A549 (cell line): ENCODE data around the gene SF3A1. TPM values are rescaled to one million over a fixed set of nuclear protein-coding genes. Genes with fewer than 3 reads are reported as not detected.

Source experiments
- ATAC-seq, 2 experiments: fragments of 200-7000 bp in 1 of 2; fragments of >200 bp in 1 of 2; cut with Nextera tagmentation in 1 of 2; cut with Tn5 transposase in 1 of 2; 3 replicates each; pipeline versions ENCODE4 v1.8.0 to v1.9.1; 2018 to 2020; ENCODE audit warnings: mild to moderate bottlenecking in 1 of 2, moderate library complexity in 1 of 2
- CTCF ChIA-PET: fragments of 300-600 bp; sonication (Branson Sonifier 250); formaldehyde crosslinking; extraction: SDS; loops from one replicate; lab custom pipeline; 2021; ENCODE audit warnings: antibody characterized with exemption, inconsistent platforms; lab: Yijun Ruan, JAX
- POLR2A ChIA-PET: fragments of 350-600 bp; formaldehyde crosslinking; extraction: SDS; loops from one replicate; lab custom pipeline; 2021; ENCODE audit warnings: antibody characterized with exemption, inconsistent platforms; lab: Yijun Ruan, JAX
- DNase-seq, 2 experiments: peaks; one replicate each; pipeline versions ENCODE4 v3.0.0 to v3.0.0-alpha.2; 2011 to 2016; ENCODE audit warnings: low read depth in 1 of 2, low spot score in 1 of 2
- FAIRE-seq: peaks from 2 replicates; lab custom pipeline; 2011; peaks lifted over from hg19 to GRCh38; lab: Jason Lieb, UNC
- H3K27ac ChIP-seq, 2 experiments: fragments of >200 bp; sonication (Bioruptor Twin); formaldehyde crosslinking; 3 replicates each; pipeline ENCODE4 v1.5.1; 2016 to 2017
- H3K4me1 ChIP-seq: fragments of >200 bp; sonication (Bioruptor Twin); formaldehyde crosslinking; 3 replicates; pipeline ENCODE4 v1.6.1; 2016
- H3K4me2 ChIP-seq: fragments of >200 bp; sonication (Bioruptor Twin); formaldehyde crosslinking; 3 replicates; pipeline ENCODE4 v1.6.1; 2016
- H3K4me3 ChIP-seq: fragments of >200 bp; sonication (Bioruptor Twin); formaldehyde crosslinking; 3 replicates; pipeline ENCODE4 v1.5.1; 2016
- H3K9me3 ChIP-seq: fragments of >200 bp; sonication (Bioruptor Twin); formaldehyde crosslinking; 3 replicates; pipeline ENCODE4 v1.6.1; 2016
- ATOH8 ChIP-seq: fragments of 250-450 bp; sonication (Bioruptor Pico); IDR thresholded peaks from 2 replicates; pipeline ENCODE4 v1.5.0; 2020; ENCODE audit warnings: low read depth, mild to moderate bottlenecking, moderate library complexity
- BHLHE40 ChIP-seq: IDR thresholded peaks from 2 replicates; pipeline ENCODE4 v1.6.1; 2012; ENCODE audit warnings: low read depth, low read length, inconsistent platforms
- CBX8 ChIP-seq: fragments of 200-600 bp; sonication (generic); IDR thresholded peaks from 2 replicates; pipeline ENCODE4 v1.6.1; 2016
- CEBPB ChIP-seq, 2 experiments: fragments of >200 bp in 1 of 2; sonication (Bioruptor Twin) in 1 of 2; formaldehyde crosslinking in 1 of 2; IDR thresholded peaks; 2 replicates each; pipeline ENCODE4 v1.6.1; 2012 to 2016
- EHF ChIP-seq: fragments of 250-450 bp; sonication (Bioruptor Pico); IDR thresholded peaks from 2 replicates; pipeline ENCODE4 v1.5.0; 2020; ENCODE audit warnings: mild to moderate bottlenecking
- FOSB ChIP-seq: fragments of 250-450 bp; sonication (Bioruptor Pico); IDR thresholded peaks from 2 replicates; pipeline ENCODE4 v1.5.0; 2020; ENCODE audit warnings: mild to moderate bottlenecking, moderate library complexity
- HMGXB4 ChIP-seq: fragments of 250-450 bp; sonication (Bioruptor Pico); IDR thresholded peaks from 2 replicates; pipeline ENCODE4 v1.5.0; 2021; ENCODE audit warnings: mild to moderate bottlenecking, moderate library complexity, borderline replicate concordance
- HOXA7 ChIP-seq: fragments of 250-450 bp; sonication (Bioruptor Pico); IDR thresholded peaks from 2 replicates; pipeline ENCODE4 v1.5.0; 2020; ENCODE audit warnings: mild to moderate bottlenecking, moderate library complexity
- JUN ChIP-seq, 2 experiments: fragments of >200 bp; sonication (Bioruptor Twin); formaldehyde crosslinking; IDR thresholded peaks; 2 replicates in 1 of 2; 3 replicates in 1 of 2; pipeline ENCODE4 v1.6.1; 2016 to 2017
- KDM1A ChIP-seq: fragments of 200-600 bp; sonication (generic); IDR thresholded peaks from 2 replicates; pipeline ENCODE4 v1.6.1; 2016; ENCODE audit warnings: low read depth, mild to moderate bottlenecking
- KDM5A ChIP-seq: fragments of 200-600 bp; sonication (generic); IDR thresholded peaks from 2 replicates; pipeline ENCODE4 v1.6.1; 2016; ENCODE audit warnings: antibody characterized with exemption, mild to moderate bottlenecking
- MAFK ChIP-seq: fragments of 450-650 bp; IDR thresholded peaks from 2 replicates; pipeline ENCODE4 v1.6.1; 2014; ENCODE audit not compliant: partially characterized antibody
- MAX ChIP-seq: IDR thresholded peaks from 2 replicates; pipeline ENCODE4 v1.6.1; 2012
- NFE2L2 ChIP-seq: fragments of 150-350 bp; conservative IDR thresholded peaks from 2 replicates; pipeline ENCODE4 v1.6.1; 2014; ENCODE audit warnings: low read length
- PHF8 ChIP-seq: fragments of 200-600 bp; sonication (generic); IDR thresholded peaks from 2 replicates; pipeline ENCODE4 v1.6.1; 2016; ENCODE audit warnings: low read depth, mild to moderate bottlenecking, antibody characterized with exemption, moderate library complexity, borderline replicate concordance
- RAD21 ChIP-seq, 2 experiments: fragments of >200 bp in 1 of 2; sonication (Bioruptor Twin) in 1 of 2; formaldehyde crosslinking in 1 of 2; IDR thresholded peaks in 1 of 2; conservative IDR thresholded peaks in 1 of 2; 2 replicates in 1 of 2; 3 replicates in 1 of 2; pipeline ENCODE4 v1.6.1; 2012 to 2018; ENCODE audit warnings: inconsistent platforms in 1 of 2
- RFX5 ChIP-seq: fragments of 450-650 bp; IDR thresholded peaks from 2 replicates; pipeline ENCODE4 v1.7.1; 2014; ENCODE audit warnings: antibody characterized with exemption, mild to moderate bottlenecking, moderate library complexity
- TFCP2L1 ChIP-seq: fragments of 250-450 bp; sonication (Bioruptor Pico); IDR thresholded peaks from 2 replicates; pipeline ENCODE4 v1.5.0; 2021; ENCODE audit warnings: mild to moderate bottlenecking
- ZFP36 ChIP-seq: fragments of 450-650 bp; IDR thresholded peaks from 2 replicates; pipeline ENCODE4 v1.6.1; 2014; ENCODE audit warnings: borderline replicate concordance; ENCODE audit not compliant: partially characterized antibody
- ZNF302 ChIP-seq: fragments of 250-450 bp; sonication (Bioruptor Pico); IDR thresholded peaks from 2 replicates; pipeline ENCODE4 v1.9.0; 2021; ENCODE audit warnings: inconsistent platforms, mild to moderate bottlenecking, moderate library complexity
- WGBS: methylation state at CpG from one replicate; pipeline ENCODE4 v1.1.6; 2017; ENCODE audit errors: missing lambda C conversion rate; 5-methylcytosine and 5-hydroxymethylcytosine counted together
- polyA plus RNA-seq, 4 experiments: library from polyadenylated mRNA; depleted of rRNA in 3 of 4; stranded (reverse); fragments of >200 nt; fragmentation: RNase III in 1 of 4; extraction: RNeasy Plus Mini Kit Qiagen cat#74134 plus additional on column Dnase treatment in 1 of 4; gene quantifications; 2 replicates in 3 of 4; 3 replicates in 1 of 4; pipeline ENCODE4 v1.2.3, GENCODE V29; 2011 to 2017
- TF ChIP-seq, protein P1 (sequence below): IDR thresholded peaks from 2 replicates; pipeline ENCODE4 v1.6.1; 2012
- TF ChIP-seq, protein P2 (sequence below): fragments of >200 bp; sonication (Bioruptor Twin); formaldehyde crosslinking; IDR thresholded peaks from 3 replicates; pipeline ENCODE4 v1.6.1; 2016
- TF ChIP-seq, protein P3 (sequence below): fragments of 150-350 bp; IDR thresholded peaks from 2 replicates; pipeline ENCODE4 v1.6.1; 2014; ENCODE audit warnings: low read depth, mild to moderate bottlenecking, low read length

Gene SF3A1
- polyA plus RNA-seq, 2 of the 4 experiments (the other 2 are of a cell fraction) = 47.0 to 57.9 TPM

GRCh38 chr22:30334646-30335045 lies 22.0 kb downstream of the SF3A1 start:
- Histone ChIP-seq H3K4me2 (no peak overlapping the region), H3K4me1 (no peaks in the 10 kb centered on the region), H3K9me3 (no peaks in the 10 kb centered on the region), H3K4me3 (no peak overlapping the region), H3K27ac (no peak overlapping the region)
- no peak for FAIRE-seq
- no peak for ATAC-seq
- ChIA-PET POLR2A (interaction anchor here (1.8 kb wide), 1 partner anchor 8 kb away, joined by 4 read pairs; the partner anchor contains the start of gene TBC1D10A), CTCF (interaction anchor here (0.9 to 3.0 kb wide), 3 partner anchors 10 to 46 kb away, joined by 3 to 13 read pairs (median 4); no protein-coding TSS in a partner anchor)
- 99% methylated on average over 4 of the region's 4 CpGs for WGBS
- TF ChIP-seq RFX5 = no peak
- TF ChIP-seq RAD21 (conservative IDR thresholded peaks at IDR 0.05 in 1 of 2, IDR thresholded peaks at IDR 0.05 in 1 of 2) = no peak
- TF ChIP-seq MAFK = no peak
- no peak for TF ChIP-seq KDM1A
- TF ChIP-seq, protein P1, sequence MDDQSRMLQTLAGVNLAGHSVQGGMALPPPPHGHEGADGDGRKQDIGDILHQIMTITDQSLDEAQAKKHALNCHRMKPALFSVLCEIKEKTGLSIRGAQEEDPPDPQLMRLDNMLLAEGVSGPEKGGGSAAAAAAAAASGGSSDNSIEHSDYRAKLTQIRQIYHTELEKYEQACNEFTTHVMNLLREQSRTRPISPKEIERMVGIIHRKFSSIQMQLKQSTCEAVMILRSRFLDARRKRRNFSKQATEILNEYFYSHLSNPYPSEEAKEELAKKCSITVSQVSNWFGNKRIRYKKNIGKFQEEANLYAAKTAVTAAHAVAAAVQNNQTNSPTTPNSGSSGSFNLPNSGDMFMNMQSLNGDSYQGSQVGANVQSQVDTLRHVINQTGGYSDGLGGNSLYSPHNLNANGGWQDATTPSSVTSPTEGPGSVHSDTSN = no peak
- no peak for TF ChIP-seq FOSB (CRISPR knock-in tag)
- TF ChIP-seq, protein P2, sequence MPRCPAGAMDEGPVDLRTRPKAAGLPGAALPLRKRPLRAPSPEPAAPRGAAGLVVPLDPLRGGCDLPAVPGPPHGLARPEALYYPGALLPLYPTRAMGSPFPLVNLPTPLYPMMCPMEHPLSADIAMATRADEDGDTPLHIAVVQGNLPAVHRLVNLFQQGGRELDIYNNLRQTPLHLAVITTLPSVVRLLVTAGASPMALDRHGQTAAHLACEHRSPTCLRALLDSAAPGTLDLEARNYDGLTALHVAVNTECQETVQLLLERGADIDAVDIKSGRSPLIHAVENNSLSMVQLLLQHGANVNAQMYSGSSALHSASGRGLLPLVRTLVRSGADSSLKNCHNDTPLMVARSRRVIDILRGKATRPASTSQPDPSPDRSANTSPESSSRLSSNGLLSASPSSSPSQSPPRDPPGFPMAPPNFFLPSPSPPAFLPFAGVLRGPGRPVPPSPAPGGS = no peak
- TF ChIP-seq, protein P3, sequence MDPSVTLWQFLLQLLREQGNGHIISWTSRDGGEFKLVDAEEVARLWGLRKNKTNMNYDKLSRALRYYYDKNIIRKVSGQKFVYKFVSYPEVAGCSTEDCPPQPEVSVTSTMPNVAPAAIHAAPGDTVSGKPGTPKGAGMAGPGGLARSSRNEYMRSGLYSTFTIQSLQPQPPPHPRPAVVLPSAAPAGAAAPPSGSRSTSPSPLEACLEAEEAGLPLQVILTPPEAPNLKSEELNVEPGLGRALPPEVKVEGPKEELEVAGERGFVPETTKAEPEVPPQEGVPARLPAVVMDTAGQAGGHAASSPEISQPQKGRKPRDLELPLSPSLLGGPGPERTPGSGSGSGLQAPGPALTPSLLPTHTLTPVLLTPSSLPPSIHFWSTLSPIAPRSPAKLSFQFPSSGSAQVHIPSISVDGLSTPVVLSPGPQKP = no peak
- no peak for TF ChIP-seq ZFP36
- no peak for TF ChIP-seq ATOH8 (CRISPR knock-in tag)
- TF ChIP-seq CBX8 = no peak
- no peak for TF ChIP-seq EHF (CRISPR knock-in tag)
- TF ChIP-seq NFE2L2 = no peak
- no peak for TF ChIP-seq HMGXB4 (CRISPR knock-in tag)
- no peak for DNase-seq

- FAIRE-seq (no peak), ATAC-seq (no peak), DNase-seq (no peak)
- 88% methylated on average over 3 of the region's 3 CpGs for WGBS
- H3K9me3 ChIP-seq = no peaks in the 10 kb centered on the region
- ChIA-PET POLR2A (no interaction called here), CTCF (interaction anchor here (1.2 to 2.8 kb wide), 2 partner anchors 46 to 78 kb away, joined by 4 to 8 read pairs; no protein-coding TSS in a partner anchor)
- H3K4me2 ChIP-seq = no peak overlapping the region
- H3K4me3 ChIP-seq = no peak overlapping the region
- no peak overlapping the region for H3K27ac ChIP-seq
- no peaks in the 10 kb centered on the region for H3K4me1 ChIP-seq
- TF ChIP-seq MAFK (no peak), MAX (no peak), TFCP2L1 (no peak), NFE2L2 (no peak), PHF8 (no peak), KDM5A (no peak), BHLHE40 (no peak), CEBPB (IDR thresholded peaks at IDR 0.05) (no peak), JUN (IDR thresholded peaks at IDR 0.05) (no peak), HOXA7 (CRISPR knock-in tag) (no peak), ZNF302 (CRISPR knock-in tag) (no peak)
- TF ChIP-seq, protein P1 = no peak
- TF ChIP-seq, protein P2 = no peak
Observed at GRCh38 chr22:30333707-30334087, 23.0 kb downstream of the SF3A1 start.
